ACC112 (cell line): ENCODE results near the gene HDAC9.

Experiments
- H2AFZ ChIP-seq: fragments of 200-600 bp; sonication (generic); one replicate; pipeline ENCODE4 v1.6.0; 2017; ENCODE audit warnings: antibody characterized with exemption, low read length; ENCODE audit not compliant: unreplicated experiment
- H3K27ac ChIP-seq: fragments of 200-600 bp; sonication (generic); 2 replicates; pipeline ENCODE4 v1.5.1; 2014; ENCODE audit warnings: low read depth, mild to moderate bottlenecking, antibody characterized with exemption, low read length, moderate library complexity
- H3K27me3 ChIP-seq: fragments of 200-600 bp; sonication (generic); 2 replicates; pipeline ENCODE4 v1.6.1; 2014; ENCODE audit warnings: mild to moderate bottlenecking, antibody characterized with exemption, low read length, moderate library complexity, mixed read lengths; ENCODE audit not compliant: insufficient read depth
- H3K36me3 ChIP-seq: fragments of 200-600 bp; sonication (generic); 2 replicates; pipeline ENCODE4 v1.6.1; 2016; ENCODE audit warnings: mild to moderate bottlenecking, antibody characterized with exemption, low read length, moderate library complexity, mixed read lengths; ENCODE audit not compliant: insufficient read depth
- H3K4me1 ChIP-seq: fragments of 200-600 bp; sonication (generic); one replicate; pipeline ENCODE4 v1.6.1; 2016; ENCODE audit warnings: low read length, mixed read lengths; ENCODE audit not compliant: insufficient read depth, unreplicated experiment, control insufficient read depth
- H3K4me3 ChIP-seq: fragments of 200-600 bp; sonication (generic); 2 replicates; pipeline ENCODE4 v1.5.1; 2014; ENCODE audit warnings: mild to moderate bottlenecking, low read depth, low read length
- H3K79me2 ChIP-seq: fragments of 200-600 bp; sonication (generic); one replicate; pipeline ENCODE4 v1.6.0; 2016; ENCODE audit warnings: low read length; ENCODE audit not compliant: control insufficient read depth, unreplicated experiment, insufficient read depth

HDAC9 gene

DNA sequence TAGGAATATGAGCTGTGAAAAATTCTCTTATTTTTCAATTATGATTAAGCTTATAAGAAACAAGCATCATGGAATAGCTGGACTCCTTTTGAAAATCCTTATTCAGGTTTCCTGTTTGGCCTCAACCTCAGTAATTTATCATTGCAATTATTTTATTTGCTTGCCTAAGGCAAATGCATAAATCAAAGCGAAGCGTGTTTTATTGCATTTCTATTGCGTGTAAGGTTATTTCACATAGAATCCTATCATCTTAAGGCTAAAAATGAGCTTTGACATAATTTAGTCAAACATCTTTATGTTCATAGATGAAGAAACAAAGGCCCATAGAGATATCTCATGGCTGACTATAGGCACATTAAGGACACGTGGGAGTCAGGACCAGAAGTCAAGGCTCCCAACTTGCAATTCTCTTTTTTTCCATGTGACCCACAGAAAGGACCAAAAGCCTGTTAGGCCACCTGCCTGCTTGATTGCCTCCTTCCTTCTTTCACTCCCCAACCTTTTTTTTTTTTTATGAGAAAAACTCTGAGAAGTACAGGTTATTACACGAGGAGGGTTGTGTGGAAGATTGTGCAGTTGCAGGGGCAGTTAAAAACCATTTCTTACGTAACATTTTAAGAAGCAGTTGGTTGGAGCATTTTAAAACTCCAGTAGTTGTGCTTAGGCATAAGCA, 261.0 kb downstream of the HDAC9 start:
- H3K36me3 ChIP-seq, result no peaks in the 10 kb centered on the region
- peaks cover 18% of the 10 kb centered on the region for H3K4me1 ChIP-seq
- no peaks in the 10 kb centered on the region for H3K27me3 ChIP-seq
- H2AFZ ChIP-seq, result no peak overlapping the region
- H3K4me3 ChIP-seq, result no peak overlapping the region
- H3K79me2 ChIP-seq, result no peaks in the 10 kb centered on the region
- H3K27ac ChIP-seq, result no peak overlapping the region

GRCh38 chr7:18760046-18760445, 264.5 kb downstream of the HDAC9 start:
- no peak overlapping the region for H3K4me3 ChIP-seq
- no peak overlapping the region for H3K27ac ChIP-seq
- no peaks in the 10 kb centered on the region for H3K79me2 ChIP-seq
- peaks cover 12% of the 10 kb centered on the region for H3K4me1 ChIP-seq
- no peaks in the 10 kb centered on the region for H3K36me3 ChIP-seq
- H2AFZ ChIP-seq, result no peak overlapping the region
- no peaks in the 10 kb centered on the region for H3K27me3 ChIP-seq

GRCh38 chr7:18760631-18761445, 265.3 kb downstream of the HDAC9 start:
- Histone ChIP-seq H2AFZ (no peak overlapping the region), H3K4me3 (no peak overlapping the region), H3K27ac (no peak overlapping the region), H3K4me1 (peaks cover 10% of the 10 kb centered on the region), H3K36me3 (no peaks in the 10 kb centered on the region), H3K27me3 (no peaks in the 10 kb centered on the region), H3K79me2 (no peaks in the 10 kb centered on the region)

DNA sequence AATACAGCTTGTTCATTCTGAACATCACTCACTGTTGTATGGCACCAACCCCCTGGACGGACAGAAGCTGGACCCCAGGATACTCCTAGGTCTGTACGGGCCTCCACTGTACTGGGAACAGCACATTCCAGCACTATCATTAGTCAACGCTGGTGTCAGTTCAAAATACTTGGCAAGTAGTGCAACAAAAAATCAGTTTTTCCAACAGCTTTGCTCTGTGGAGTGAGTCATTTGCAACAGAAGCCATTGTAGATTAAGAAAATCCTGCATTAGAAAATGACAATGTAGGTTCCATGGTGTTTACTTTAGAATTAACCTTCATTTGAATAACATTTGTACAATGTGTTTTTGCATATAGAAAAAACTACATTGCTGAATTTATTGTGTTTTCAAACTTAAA, 266.6 kb downstream of the HDAC9 start:
- Histone ChIP-seq H3K4me3 (no peak overlapping the region), H3K36me3 (no peaks in the 10 kb centered on the region), H3K4me1 (peaks cover 10% of the 10 kb centered on the region), H3K27me3 (no peaks in the 10 kb centered on the region), H3K27ac (peak overlapping the region; percentile 46), H3K79me2 (no peaks in the 10 kb centered on the region), H2AFZ (peak overlapping the region; percentile 73)

DNA sequence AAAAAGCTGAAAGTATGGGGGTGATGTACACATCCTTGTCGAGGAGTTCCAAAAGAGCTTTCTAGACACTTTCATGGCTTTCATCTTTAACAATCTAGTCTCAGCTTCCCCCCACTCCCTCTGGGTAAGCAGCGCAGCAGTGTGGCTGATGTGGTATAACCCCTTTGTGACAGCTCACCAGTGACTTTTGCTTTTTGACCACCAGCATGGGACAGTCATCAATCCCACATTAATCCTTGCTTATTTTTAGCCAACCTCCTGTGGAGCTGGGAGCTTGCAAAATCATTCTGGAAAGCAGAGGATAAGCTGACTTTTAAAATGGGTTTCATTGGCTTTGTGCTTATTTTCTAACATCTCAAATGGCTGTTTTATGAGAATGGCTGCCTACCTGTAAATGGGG, 272.7 kb downstream of the HDAC9 start:
- Histone ChIP-seq H3K36me3 (no peaks in the 10 kb centered on the region), H2AFZ (no peak overlapping the region), H3K27ac (no peak overlapping the region), H3K27me3 (no peaks in the 10 kb centered on the region), H3K79me2 (no peaks in the 10 kb centered on the region), H3K4me3 (no peak overlapping the region), H3K4me1 (peaks cover 43% of the 10 kb centered on the region)

GRCh38 chr7:18770154-18770811, 274.7 kb downstream of the HDAC9 start:
- Histone ChIP-seq H2AFZ (peak overlapping the region; percentile 59), H3K4me1 (peaks cover 48% of the 10 kb centered on the region), H3K36me3 (no peaks in the 10 kb centered on the region), H3K79me2 (no peaks in the 10 kb centered on the region), H3K27me3 (no peaks in the 10 kb centered on the region), H3K27ac (peak overlapping the region; percentile 86), H3K4me3 (peak overlapping the region; percentile 2)

DNA sequence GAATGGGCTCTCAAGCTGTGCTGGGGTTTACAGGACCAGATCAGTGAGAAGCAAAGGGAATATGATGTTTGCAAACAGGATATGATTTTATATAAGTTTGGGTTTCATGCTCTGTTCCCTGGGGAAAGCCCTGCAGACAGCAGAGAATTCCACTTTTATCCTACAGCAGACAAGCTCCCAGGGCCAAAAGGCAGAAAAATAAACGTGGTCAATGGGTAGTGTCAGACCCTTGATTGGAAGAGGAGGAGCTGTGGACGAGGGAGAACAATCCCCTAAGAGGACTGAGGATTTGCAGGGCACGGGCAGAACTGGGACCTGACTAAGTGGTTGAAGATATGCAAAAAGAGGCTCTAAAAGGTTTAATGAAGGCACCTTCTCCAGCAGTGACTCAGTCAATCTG, 275.3 kb downstream of the HDAC9 start:
- Histone ChIP-seq H3K36me3 (no peaks in the 10 kb centered on the region), H3K27ac (peak overlapping the region; percentile 86), H2AFZ (peak overlapping the region; percentile 59), H3K4me1 (peaks cover 48% of the 10 kb centered on the region), H3K79me2 (no peaks in the 10 kb centered on the region), H3K4me3 (peak overlapping the region; percentile 1), H3K27me3 (no peaks in the 10 kb centered on the region)

DNA sequence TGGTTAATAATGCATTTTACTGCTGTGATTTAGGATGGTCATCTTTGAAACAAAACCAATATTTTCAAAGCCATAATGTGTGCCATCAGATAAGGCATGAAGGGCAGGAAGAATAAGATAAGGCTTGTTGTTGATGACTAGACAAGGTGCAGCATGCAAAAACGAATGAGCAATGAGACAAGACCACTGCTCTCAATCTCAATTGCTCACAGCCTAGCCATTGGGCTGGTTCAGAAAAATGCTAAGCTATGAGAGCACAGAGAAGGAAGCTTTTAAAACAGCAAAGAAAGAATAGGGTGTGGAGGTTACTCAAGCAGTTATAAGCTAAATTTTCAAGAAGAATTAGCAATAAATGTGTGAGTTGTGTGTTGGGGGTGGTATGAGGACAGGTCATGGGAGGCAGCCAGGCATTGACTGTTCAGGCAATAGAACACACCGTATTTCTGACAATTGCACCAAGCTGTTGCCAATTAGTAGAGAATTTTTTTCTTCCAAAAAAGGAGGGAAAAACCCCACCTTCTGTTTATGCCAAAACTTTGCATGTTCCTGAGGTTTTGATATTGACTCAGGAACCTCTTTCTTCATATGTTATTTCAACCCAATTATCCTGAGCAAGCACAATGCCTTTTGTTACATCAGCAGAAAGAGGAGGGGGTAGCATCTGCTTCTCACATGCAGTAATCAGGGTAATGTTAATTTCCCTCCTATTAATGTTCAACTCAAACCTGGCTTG, 276.5 kb downstream of the HDAC9 start:
- no peaks in the 10 kb centered on the region for H3K36me3 ChIP-seq
- H3K27ac ChIP-seq, result peak overlapping the region; percentile 86
- H3K79me2 ChIP-seq, result no peaks in the 10 kb centered on the region
- no peak overlapping the region for H3K4me3 ChIP-seq
- peaks cover 48% of the 10 kb centered on the region for H3K4me1 ChIP-seq
- no peak overlapping the region for H2AFZ ChIP-seq
- no peaks in the 10 kb centered on the region for H3K27me3 ChIP-seq

GRCh38 chr7:18772567-18772965, 277.0 kb downstream of the HDAC9 start:
- Histone ChIP-seq H2AFZ (no peak overlapping the region), H3K4me1 (peaks cover 48% of the 10 kb centered on the region), H3K79me2 (no peaks in the 10 kb centered on the region), H3K36me3 (no peaks in the 10 kb centered on the region), H3K27me3 (no peaks in the 10 kb centered on the region), H3K27ac (no peak overlapping the region), H3K4me3 (no peak overlapping the region)

GRCh38 chr7:18777314-18777713, 281.8 kb downstream of the HDAC9 start:
- Histone ChIP-seq H3K4me3 (no peak overlapping the region), H3K36me3 (no peaks in the 10 kb centered on the region), H3K79me2 (no peaks in the 10 kb centered on the region), H2AFZ (no peak overlapping the region), H3K4me1 (peaks cover 12% of the 10 kb centered on the region), H3K27me3 (no peaks in the 10 kb centered on the region), H3K27ac (no peak overlapping the region)
